Upper lobe of left lung (tissue), 6 donors: Measurements from ENCODE around the gene SH2D3A. TPM values are rescaled to one million over a fixed set of nuclear protein-coding genes. Genes with fewer than 3 reads are reported as not detected.

Experiments
- ATAC-seq, 2 donors: fragments of 200-7000 bp; cut with Tn5 transposase; one replicate each; pipeline ENCODE4 v1.9.1; 2022; ENCODE audit warnings: mild to moderate bottlenecking in 2 of 2, moderate library complexity in 2 of 2; ENCODE audit not compliant: low FRiP score in 2 of 2
- DNase-seq, 2 donors: peaks; one replicate each; pipeline ENCODE4 v3.0.0-alpha.2; 2019 to 2020
- H3K27ac ChIP-seq, 4 donors: fragments of 200-600 bp; sonication (generic); one replicate each; pipeline ENCODE4 v1.5.1; 2016 to 2019
- H3K27me3 ChIP-seq, 4 donors: fragments of 200-600 bp; sonication (generic); one replicate each; pipeline ENCODE4 v1.5.1; 2017 to 2019
- H3K36me3 ChIP-seq, 4 donors: fragments of 200-600 bp; sonication (generic); one replicate each; pipeline ENCODE4 v1.5.1; 2016 to 2019
- H3K4me1 ChIP-seq, 4 donors: fragments of 200-600 bp; sonication (generic); one replicate each; pipeline ENCODE4 v1.5.1; 2018 to 2019
- H3K4me3 ChIP-seq, 4 donors: fragments of 200-600 bp; sonication (generic); one replicate each; pipeline ENCODE4 v1.5.1; 2017 to 2019; ENCODE audit warnings: mild to moderate bottlenecking in 2 of 4, moderate library complexity in 1 of 4
- H3K9me3 ChIP-seq, 4 donors: fragments of 200-600 bp; sonication (generic); one replicate each; pipeline ENCODE4 v1.5.1; 2018 to 2019
- CTCF ChIP-seq, 6 experiments: fragments of 450-650 bp in 4 of 6; fragments of 200-600 bp in 2 of 6; sonication (generic) in 2 of 6; IDR thresholded peaks; one replicate each; pipeline ENCODE4 v1.5.1; 2016 to 2019; ENCODE audit warnings: antibody characterized with exemption in 6 of 6
- EP300 ChIP-seq, 4 donors: sonication (generic); formaldehyde crosslinking; IDR thresholded peaks; one replicate each; pipeline ENCODE4 v1.5.1; 2017; ENCODE audit warnings: antibody characterized with exemption in 4 of 4, control low read depth in 2 of 4
- POLR2A ChIP-seq, 4 donors: fragments of 450-650 bp; IDR thresholded peaks; one replicate each; pipeline ENCODE4 v1.5.1; 2016 to 2017; ENCODE audit warnings: antibody characterized with exemption in 4 of 4, mild to moderate bottlenecking in 2 of 4
- POLR2AphosphoS5 ChIP-seq, 2 donors: sonication (generic); formaldehyde crosslinking; IDR thresholded peaks; one replicate each; pipeline ENCODE4 v1.5.1; 2017; ENCODE audit warnings: antibody characterized with exemption in 2 of 2
- WGBS, 2 donors: methylation state at CpG; one replicate each; pipeline ENCODE4 v1.1.5; 2017 to 2018; 5-methylcytosine and 5-hydroxymethylcytosine counted together
- total RNA-seq, 6 donors: library from RNA; depleted of rRNA in 4 of 6; stranded (reverse); fragments of >200 nt in 4 of 6; gene quantifications; one replicate each; pipeline versions ENCODE4 v1.1.0 to v1.2.1, GENCODE V29; 2016 to 2021
- donor health status: DM: no; HTN: no; CAD: no; lungs with moderate emphysema.
- donor health status: DM: no; HTN: yes; CAD: no; lungs with severe emphysema.

SH2D3A gene
- total RNA-seq, 6 donors from 2014 or later, result 24.9 to 109 (median 35.8) TPM

- Histone ChIP-seq H3K36me3 (peaks cover 0 to 16% (median 0%) of the 10 kb centered on the region in 4 donors), H3K4me1 (peaks cover 22 to 40% (median 34%) of the 10 kb centered on the region in 4 donors), H3K4me3 (peak overlapping the region in 3 of 4 donors; percentile 32 to 48 (median 45)), H3K9me3 (no peaks in the 10 kb centered on the region), H3K27me3 (no peaks in the 10 kb centered on the region), H3K27ac (peak overlapping the region in 3 of 4 donors; percentile 27 to 81 (median 63))
- ATAC-seq, result no peak
- DNase-seq, result no peak
- WGBS, 2 donors, result 70% methylated on average over 3 of the region's 3 CpGs
- TF ChIP-seq POLR2A (IDR thresholded peaks at IDR 0.05) (no peak), POLR2AphosphoS5 (IDR thresholded peaks at IDR 0.05) (no peak), EP300 (IDR thresholded peaks at IDR 0.05) (no peak), CTCF (IDR thresholded peaks at IDR 0.05) (no peak)
These were observed 47.3 kb downstream of the SH2D3A start for GRCh38 chr19:6719992-6720368.

- ATAC-seq, result no peak
- no peaks in the 10 kb centered on the region for H3K9me3 ChIP-seq
- WGBS, 2 donors, result 57 to 66% methylated on average over 6 of the region's 6 CpGs
- TF ChIP-seq CTCF (IDR thresholded peaks at IDR 0.05) (no peak), POLR2A (IDR thresholded peaks at IDR 0.05) (peak in 1 of 4 donors; percentile 16)
- no peak for DNase-seq
- peak overlapping the region; percentile 21 to 81 (median 27) for H3K27ac ChIP-seq
- peaks cover 0 to 16% (median 0%) of the 10 kb centered on the region in 4 donors for H3K36me3 ChIP-seq
- peak overlapping the region in 3 of 4 donors; percentile 32 to 48 (median 45) for H3K4me3 ChIP-seq
- no peaks in the 10 kb centered on the region for H3K27me3 ChIP-seq
- peaks cover 22 to 40% (median 34%) of the 10 kb centered on the region in 4 donors for H3K4me1 ChIP-seq
These were observed 47.7 kb downstream of the SH2D3A start for GRCh38 chr19:6719540-6719861.

GRCh38 chr19:6718741-6719539, 48.3 kb downstream of the SH2D3A start:
- peak; percentile 71 to 77 for ATAC-seq

GRCh38 chr19:6718111-6718740, 49.0 kb downstream of the SH2D3A start:
- peak in 1 of 2 donors; percentile 85 for DNase-seq
- WGBS, 2 donors, result 59 to 76% methylated on average over 10 to 23 of the region's 23 CpGs

More at GRCh38 chr19:6718741-6719539, 48.3 kb downstream of the SH2D3A start:
- 50 to 68% methylated on average over 11 to 21 of the region's 21 CpGs for WGBS, 2 donors
- TF ChIP-seq POLR2A (IDR thresholded peaks at IDR 0.05) (peak in 1 of 4 donors; percentile 21), CTCF (IDR thresholded peaks at IDR 0.05) (no peak), EP300 (IDR thresholded peaks at IDR 0.05) (no peak), POLR2AphosphoS5 (IDR thresholded peaks at IDR 0.05) (peak in 1 of 2 donors; percentile 8)
- peaks cover 0 to 16% (median 0%) of the 10 kb centered on the region in 4 donors for H3K36me3 ChIP-seq
- peaks cover 22 to 39% (median 32%) of the 10 kb centered on the region in 4 donors for H3K4me1 ChIP-seq
- peak overlapping the region; percentile 21 to 81 (median 27) for H3K27ac ChIP-seq
- peak; percentile 66 to 88 for DNase-seq
- peak overlapping the region in 3 of 4 donors; percentile 32 to 48 (median 45) for H3K4me3 ChIP-seq
- no peaks in the 10 kb centered on the region for H3K9me3 ChIP-seq
- H3K27me3 ChIP-seq, result no peaks in the 10 kb centered on the region

More at GRCh38 chr19:6718111-6718740, 49.0 kb downstream of the SH2D3A start:
- H3K36me3 ChIP-seq, result peaks cover 0 to 16% (median 0%) of the 10 kb centered on the region in 4 donors
- H3K9me3 ChIP-seq, result no peaks in the 10 kb centered on the region
- ATAC-seq, result no peak
- no peaks in the 10 kb centered on the region for H3K27me3 ChIP-seq
- H3K27ac ChIP-seq, result no peak overlapping the region
- TF ChIP-seq EP300 (IDR thresholded peaks at IDR 0.05) (no peak), POLR2AphosphoS5 (IDR thresholded peaks at IDR 0.05) (no peak), POLR2A (IDR thresholded peaks at IDR 0.05) (no peak), CTCF (IDR thresholded peaks at IDR 0.05) (no peak)
- H3K4me3 ChIP-seq, result peak overlapping the region in 1 of 4 donors; percentile 10
- peaks cover 19 to 32% (median 26%) of the 10 kb centered on the region in 4 donors for H3K4me1 ChIP-seq
